GM19397 (cell line): ENCODE measurements around the gene IL16.

ENCODE experiments used
- ATAC-seq: cut with Tn5 transposase; IDR thresholded peaks from one replicate; pipeline ENCODE4 v1.9.1; 2021; ENCODE audit warnings: mild to moderate bottlenecking, moderate library complexity; ENCODE audit not compliant: unreplicated experiment

IL16 gene

DNA sequence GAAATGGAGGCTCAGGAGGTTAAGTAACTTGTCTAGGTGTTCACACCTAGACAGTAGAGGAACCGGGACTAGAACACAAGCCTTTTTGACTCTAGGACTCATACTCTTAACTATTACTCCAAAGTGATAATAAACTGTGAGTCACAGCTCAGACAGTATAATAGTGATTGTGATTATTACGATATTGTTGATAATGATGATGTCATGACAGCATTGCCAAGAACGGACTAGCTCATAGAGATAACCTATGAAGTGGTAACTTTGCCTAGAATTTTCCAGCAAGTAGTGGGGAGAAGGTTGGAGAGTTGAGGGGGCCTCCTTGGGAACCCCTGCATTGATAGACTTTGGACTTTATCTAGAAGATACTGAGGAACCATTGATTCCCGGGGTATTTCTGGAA, 93.2 kb downstream of the IL16 start:
- no peak for ATAC-seq

DNA sequence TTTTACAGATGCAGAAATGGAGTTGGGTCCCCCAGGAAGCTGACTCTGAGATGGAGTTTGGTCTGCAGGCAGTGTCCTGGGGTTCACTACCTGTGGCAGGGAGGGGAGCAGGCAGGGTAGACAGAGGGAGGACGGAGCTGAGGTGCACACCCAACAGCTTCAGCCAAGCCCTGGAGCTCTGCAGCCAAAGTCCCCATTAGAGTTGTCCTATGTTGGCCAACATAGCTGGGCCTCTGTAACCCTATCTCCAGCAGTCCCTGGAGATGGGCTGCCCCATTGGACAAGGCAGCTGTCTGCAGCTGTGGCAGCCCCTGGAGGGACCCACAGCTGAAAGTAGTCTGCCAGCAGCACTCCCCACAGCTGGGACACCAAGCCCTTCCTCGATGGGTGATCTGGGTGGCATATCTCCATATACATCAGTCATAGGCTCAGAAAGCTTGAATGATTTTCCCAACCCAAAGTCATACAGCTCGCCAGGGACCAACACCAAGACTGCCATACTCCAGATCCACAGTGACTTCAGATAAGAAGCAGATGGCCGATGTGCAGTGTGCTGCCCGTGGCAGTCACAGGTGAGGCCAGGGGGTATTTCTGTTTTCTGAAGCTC, 95.3 kb downstream of the IL16 start:
- no peak for ATAC-seq

DNA sequence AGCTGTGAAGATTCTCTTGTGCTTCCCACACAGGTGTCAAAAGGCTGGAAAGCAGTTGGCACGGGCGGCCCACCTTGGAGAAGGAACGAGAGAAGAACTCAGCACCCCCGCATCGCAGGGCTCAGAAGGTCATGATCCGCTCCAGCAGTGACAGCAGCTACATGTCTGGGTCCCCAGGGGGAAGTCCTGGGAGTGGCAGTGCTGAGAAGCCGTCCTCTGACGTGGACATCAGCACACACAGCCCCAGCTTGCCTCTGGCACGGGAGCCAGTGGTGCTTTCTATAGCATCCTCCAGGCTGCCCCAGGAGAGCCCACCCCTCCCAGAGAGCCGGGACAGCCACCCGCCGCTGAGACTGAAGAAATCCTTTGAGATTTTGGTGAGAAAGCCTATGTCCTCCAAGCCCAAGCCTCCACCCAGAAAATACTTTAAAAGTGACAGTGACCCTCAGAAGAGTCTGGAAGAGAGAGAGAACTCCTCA, 95.9 kb downstream of the IL16 start:
- peak; percentile 35 for ATAC-seq

DNA sequence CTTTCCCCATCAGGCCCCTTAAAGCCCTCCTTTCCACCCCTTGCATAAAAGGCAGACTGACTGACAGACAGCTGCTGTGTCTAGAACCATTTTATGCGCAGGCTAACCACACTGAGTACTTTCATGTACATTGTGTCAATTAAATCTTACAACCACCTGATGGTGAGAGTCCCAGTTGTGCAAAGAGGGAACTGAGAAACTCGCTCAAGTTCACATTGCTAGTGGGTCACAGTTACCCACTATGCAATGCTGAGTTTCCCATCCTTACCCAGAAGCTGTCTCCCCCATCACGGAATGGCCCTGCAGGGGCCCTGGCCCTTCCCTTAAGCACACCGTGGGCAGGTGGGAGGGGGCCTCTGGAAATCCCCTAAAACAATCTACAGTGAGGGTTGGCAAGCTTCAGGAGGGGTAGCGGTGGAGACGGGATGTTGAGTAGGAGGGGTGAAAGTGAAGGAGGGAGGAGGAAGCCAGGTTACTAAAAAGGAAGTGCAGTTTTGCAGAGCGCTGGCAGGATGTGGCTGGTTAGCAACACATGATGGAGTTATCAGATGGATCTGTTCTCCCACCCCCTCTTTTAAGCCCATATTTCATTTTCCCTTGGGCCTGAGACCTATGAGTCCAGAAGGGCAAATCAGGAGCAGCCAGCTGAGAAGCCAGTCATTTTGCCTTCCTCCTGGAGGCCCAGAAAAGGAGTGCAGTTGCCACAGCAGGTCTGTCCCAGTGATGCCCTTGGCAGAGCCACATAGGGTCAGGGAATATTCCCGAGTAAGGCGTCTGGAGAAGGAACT, 97.2 kb downstream of the IL16 start:
- ATAC-seq = peak; percentile 60

DNA sequence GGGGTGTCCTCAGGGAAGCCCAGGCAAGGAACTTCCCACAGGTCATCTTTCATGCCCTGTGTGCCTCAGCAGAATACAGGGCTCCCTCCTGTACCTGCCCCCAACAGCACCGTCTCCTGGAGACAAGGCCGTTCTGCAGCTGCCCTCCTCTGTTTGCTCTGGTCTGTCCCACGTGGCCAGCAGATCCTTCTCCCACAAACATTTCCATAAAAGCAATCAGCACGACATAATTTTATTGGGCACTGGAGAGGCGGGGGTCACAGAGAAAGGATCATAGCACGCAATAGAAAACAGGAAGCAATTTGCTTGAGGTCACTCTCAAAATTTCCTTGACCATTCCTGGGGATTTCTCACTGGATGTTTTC, 97.8 kb downstream of the IL16 start:
- no peak for ATAC-seq

DNA sequence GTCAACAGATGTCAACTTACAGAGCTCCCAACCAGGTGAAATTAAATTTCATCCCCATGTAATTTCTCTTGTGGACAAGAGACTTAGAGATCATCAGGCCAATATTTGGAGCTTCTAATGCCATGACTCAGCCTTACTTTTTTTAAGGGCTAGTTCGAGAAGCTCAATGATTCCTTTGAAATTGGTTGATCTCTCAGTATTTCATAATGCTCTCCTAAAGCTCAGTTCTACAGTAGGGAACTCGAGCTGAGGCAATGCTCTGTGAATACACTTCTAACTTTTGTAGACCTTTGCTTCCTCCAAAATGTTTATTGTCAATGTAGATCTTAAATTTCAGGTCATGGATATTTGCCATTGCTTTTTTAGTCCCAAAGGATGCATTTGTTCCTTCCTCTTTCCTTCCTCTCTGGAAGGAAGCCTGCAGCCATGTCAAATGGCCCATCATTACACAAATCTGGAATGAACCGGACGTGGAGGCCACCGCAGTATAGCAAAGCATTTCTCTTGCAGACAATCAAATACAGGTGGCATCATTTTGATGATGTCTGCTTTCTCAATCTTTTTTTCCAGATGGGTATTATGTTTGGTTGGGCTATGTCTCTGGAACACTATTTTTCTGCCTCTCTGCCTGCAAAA, 98.9 kb downstream of the IL16 start:
- no peak for ATAC-seq

DNA sequence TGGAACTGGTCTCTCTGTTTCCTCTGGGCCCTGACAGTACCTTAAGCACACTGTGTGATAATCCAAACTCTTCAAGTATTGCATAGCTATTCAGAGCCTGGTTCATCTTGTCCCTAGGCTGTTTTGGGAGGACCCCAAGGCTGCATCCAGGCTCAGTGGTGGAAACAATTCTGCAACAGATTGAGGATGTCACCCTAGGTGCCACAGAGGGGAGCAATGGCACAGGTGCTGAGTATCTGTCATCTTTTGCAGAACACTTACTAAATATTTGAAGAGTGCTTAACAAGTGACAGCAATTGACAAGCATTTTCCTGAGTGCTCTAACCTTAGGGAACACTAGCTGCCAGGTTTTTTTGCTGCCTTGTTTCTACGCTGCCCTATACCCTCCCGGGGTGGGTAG, 99.5 kb downstream of the IL16 start:
- no peak for ATAC-seq

DNA sequence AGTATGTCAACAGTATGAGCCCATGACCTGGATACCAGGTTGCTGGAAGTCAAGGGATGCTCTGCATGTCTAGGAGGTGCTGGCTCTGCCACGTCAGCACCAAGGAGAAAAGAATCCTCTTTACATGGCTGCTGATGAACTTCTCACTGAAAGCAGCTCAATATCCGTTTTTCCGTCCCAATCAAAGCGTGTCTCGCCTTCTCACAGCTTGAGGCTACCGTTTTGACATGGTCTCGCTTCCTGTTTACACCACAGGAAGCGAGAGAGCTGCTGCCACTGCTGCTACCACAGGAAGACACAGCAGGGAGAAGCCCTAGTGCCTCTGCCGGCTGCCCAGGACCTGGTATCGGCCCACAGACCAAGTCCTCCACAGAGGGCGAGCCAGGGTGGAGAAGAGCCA, 100.0 kb downstream of the IL16 start:
- peak; percentile 50 for ATAC-seq

DNA sequence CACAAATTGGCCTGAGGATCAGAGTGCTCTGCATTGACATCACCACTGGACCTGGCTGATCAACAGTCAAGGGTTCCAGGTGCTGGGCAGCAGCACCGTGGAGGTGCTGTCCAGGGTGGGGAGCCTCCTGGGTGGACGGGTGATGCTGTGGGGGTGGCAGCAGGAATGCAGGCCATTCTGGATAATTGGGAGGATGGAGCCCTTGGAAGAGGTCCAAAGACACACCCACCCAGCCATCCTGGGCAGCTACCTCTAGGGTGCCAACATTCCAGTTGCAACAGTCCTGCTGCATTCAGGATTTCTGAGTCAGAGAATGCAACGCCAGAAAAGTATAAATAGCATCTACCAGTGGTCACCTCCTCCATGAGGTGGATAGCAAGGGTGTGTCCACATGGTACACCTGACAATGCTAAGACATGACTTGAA, 100.5 kb downstream of the IL16 start:
- no peak for ATAC-seq

DNA sequence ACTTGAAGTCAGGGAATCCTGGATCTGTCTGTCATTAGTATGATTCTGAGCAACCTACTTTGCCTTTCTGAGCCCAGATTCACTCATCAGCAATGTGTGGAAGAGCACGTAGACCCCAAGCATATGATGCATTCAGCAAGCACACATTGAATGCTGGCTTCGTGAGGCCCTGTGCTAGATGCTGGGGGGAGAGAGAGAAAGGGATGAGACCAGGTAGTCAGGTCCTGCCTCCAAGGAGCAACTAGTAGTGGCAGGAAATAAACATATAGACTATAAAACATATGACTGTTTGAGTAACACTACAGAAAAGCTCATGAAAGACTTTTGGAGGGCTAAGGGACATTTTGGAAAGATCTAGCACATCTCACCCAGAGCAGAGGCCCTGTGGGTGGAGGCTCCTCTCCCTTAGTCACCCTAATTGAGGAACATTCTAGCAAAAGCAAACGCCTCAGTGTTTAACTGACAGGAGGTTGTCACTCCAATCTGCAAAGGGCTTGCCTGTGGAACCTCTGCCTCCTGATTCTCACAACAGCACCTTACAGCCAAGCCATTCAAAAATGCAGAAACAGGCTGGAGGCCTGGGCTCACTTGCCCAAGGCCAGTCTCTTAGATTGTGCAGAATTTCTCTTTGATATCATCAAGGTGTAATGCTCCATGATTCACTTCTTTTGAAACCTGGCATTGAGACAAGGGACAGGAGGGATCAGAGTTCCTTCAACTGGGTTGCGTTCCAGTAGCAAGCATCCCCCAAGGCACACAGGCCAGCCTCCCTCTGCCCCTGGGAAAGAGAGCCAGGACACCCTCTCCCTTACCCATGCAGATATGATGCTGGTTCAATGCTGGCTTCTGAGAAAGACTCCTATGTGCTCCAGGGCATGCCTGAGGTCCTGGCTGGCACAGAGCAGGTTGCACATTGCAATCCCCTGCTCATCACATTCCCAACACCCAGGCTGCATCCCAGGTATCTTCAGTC, 101.2 kb downstream of the IL16 start:
- ATAC-seq = no peak

DNA sequence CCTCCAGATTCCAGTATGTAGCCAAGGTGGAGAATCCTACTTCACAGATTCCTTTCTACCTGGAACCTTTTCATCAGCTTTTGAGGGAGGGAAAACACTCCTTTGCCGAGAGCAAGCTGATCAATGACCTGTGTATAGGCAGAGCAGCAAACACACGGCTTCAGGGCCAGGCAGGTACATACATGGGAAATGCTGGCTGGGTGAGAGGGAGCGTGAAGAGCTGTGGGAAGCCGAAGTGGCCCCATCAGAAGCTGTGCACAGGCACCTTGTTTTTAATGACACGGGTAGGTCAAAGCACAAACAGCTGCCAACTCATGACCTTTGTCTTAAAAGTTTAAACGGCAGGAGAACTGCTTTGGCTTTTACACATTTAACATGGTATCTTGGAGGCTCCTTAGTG, 101.9 kb downstream of the IL16 start:
- ATAC-seq = no peak

DNA sequence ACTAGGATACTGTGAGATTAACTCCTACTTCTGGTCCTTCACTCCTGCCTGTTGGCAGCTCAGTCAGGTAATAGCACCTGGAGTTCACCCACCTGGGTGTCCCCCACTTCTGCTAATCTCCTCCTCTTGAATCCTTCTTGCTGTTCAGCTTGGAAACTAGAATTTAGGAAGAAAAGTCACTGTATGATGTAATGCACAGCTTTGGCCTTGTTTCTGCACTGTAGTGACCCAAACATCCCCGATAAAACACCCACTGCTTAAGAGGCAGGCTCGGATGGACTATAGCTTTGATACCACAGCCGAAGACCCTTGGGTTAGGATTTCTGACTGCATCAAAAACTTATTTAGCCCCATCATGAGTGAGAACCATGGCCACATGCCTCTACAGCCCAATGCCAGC, 102.5 kb downstream of the IL16 start:
- ATAC-seq = no peak

DNA sequence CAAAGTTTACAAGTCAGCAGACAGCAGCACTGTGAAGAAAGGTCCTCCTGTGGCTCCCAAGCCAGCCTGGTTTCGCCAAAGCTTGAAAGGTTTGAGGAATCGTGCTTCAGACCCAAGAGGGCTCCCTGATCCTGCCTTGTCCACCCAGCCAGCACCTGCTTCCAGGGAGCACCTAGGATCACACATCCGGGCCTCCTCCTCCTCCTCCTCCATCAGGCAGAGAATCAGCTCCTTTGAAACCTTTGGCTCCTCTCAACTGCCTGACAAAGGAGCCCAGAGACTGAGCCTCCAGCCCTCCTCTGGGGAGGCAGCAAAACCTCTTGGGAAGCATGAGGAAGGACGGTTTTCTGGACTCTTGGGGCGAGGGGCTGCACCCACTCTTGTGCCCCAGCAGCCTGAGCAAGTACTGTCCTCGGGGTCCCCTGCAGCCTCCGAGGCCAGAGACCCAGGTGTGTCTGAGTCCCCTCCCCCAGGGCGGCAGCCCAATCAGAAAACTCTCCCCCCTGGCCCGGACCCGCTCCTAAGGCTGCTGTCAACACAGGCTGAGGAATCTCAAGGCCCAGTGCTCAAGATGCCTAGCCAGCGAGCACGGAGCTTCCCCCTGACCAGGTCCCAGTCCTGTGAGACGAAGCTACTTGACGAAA, 103.1 kb downstream of the IL16 start:
- ATAC-seq = no peak

DNA sequence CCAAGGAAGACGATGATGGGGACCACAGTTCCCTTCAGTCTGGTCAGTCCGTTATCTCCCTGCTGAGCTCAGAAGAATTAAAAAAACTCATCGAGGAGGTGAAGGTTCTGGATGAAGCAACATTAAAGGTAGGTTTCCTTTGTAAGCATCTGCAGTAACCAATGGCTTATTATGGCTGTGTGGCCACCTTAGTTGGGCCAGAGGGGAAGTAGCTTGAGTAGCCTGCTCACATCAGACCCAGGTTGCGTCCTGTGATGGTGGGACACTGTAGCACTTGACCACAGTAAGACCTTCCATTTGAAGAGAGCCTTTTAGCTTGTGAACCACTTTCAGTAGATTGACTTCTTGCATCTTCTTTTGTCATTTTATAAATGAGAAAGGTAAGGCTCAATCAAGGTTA, 104.7 kb downstream of the IL16 start:
- ATAC-seq = no peak

DNA sequence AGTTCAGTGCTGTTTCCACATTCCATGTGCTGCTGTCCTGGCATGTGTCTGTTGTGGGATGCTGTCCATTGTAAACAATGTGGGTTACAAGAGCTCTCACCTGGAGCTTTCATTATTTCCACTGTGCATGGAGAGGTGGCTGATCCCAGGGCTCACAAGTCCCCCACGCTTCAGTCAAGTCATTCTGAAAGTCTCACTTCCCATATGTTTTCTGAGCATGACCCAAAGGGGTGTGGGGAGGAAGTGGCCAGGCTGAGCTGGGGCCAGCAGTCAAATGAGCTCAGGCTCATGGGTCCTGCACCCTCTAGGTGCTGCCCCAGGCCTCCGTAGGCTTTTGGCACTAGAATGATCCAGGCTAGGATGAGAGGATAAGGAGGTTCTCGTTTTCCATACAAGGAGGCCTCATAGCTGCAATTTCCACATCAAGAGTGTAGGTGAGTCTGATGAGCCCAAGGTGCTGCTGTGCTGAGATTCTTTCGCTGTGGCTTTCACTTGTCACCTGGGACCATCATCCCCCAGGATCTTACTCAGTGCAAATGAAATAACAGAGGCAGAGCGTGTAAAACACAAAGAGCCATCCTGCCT, 105.2 kb downstream of the IL16 start:
- ATAC-seq = peak; percentile 72

DNA sequence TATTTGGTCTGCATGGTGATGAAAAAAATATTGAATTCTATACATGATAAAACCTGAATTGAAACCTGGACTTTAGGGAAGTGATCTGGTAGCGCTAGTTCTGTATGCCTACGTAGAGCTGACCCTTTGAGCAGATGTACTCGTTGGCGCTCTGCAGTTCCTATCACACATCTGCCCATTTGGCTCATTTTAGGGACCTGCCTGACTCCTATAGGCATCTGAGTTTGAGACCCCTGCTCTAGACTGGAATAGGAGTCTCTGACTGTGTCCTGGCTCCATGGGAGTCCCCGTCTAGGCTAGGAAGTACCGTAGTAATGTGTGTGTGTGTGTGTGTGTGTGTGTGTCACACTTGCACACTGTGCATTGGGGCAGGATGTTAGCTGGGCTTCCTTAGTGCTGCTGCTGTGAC, 106.0 kb downstream of the IL16 start:
- ATAC-seq = peak; percentile 17

DNA sequence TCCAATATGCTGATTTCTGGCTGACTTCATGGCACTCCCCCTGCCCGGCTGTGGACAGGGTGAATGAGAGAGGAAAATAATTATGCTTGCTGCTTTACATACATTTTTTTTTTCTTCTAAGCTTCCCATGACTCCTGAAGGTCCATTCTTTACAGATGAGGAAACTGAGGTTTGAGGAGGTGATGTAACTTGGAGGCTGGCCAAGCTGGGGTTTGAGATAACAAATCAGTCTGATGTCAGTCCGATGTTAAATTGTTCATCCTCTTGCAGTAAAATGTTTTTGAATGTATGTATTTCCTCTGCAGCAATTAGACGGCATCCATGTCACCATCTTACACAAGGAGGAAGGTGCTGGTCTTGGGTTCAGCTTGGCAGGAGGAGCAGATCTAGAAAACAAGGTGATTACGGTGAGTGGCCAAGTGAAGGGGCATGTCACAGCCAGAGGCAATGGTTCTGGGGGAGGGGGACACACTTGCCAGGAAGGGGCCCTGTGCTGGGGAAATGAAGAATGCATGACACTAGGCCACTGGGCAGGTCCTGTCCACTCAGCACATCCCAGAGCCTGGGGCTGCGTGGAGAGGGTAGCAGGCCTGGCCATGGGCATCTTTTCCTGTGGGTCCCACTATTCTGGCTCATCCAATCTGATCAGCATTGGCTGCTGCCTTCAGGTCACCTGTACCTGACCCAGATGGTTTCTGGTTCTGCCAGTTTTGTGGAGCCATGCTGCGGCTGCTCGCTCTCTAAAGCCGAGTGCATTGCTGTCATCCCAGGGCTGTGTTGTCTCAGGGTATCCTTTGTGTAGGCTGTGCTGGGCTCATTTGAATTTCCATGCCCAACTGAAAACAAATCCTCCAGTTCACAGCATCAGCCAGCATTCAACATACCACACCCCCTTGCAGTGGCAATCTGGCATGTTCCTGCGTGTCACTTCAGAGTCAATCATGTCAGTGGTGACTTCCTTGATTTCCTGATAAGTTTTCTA, 106.9 kb downstream of the IL16 start:
- no peak for ATAC-seq

DNA sequence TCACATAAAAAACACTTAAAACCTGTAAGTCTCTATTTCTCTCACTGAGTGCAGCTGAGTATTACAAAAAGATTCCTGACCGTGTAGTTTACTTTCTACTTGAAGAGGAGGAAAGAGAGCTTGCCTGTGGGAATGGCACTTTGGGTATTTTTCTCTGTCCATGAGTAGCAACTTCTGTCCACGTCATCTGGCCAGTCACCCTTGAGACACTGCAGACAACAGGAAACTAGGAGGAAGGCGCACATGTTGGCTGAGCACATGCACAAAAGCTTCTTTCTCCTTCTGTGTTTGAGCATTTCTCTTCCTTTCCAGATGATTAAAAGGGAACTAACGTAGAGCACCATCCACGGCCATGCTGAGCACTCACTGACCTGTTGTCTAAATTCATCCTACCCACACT, 107.5 kb downstream of the IL16 start:
- ATAC-seq = no peak

DNA sequence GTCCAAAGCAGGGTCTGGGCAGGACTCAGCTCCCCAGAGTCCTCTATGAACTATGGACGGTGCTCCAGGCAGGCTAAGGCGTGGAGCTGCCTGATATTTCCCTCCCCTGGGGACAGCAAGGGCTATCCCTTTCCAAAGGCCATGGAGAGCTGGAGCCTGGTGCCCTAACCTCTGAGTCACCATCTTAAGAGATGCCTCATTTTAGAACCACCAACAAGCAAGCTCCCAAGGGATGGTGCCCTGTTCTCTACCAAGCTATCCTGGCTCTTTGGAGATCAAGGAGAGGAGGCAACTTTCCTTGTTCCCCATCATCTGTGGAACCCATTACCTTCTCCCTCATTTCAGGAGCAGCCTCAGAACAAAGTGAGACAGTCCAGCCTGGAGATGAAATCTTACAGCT, 111.6 kb downstream of the IL16 start:
- ATAC-seq = no peak
